SK-N-SH (cell line): ENCODE results near the gene MRPL54. TPM values are rescaled to one million over a fixed set of nuclear protein-coding genes. Genes with fewer than 3 reads are reported as not detected.

Source experiments
- CTCF ChIA-PET: fragments of 300-600, 350-600 bp; formaldehyde crosslinking; extraction: SDS; loops from one replicate; lab custom pipeline; 2021; lab: Yijun Ruan, JAX
- POLR2A ChIA-PET: fragments of 350-600 bp; sonication (Branson Sonifier 250); formaldehyde crosslinking; extraction: SDS; loops from one replicate; lab custom pipeline; 2020; ENCODE audit warnings: antibody characterized with exemption, inconsistent platforms; lab: Yijun Ruan, JAX
- DNase-seq: peaks from one replicate; pipeline ENCODE4 v3.0.0; 2012
- H2AFZ ChIP-seq: fragments of 200-600 bp; sonication (generic); 2 replicates; pipeline ENCODE4 v1.8.1; 2016; ENCODE audit warnings: antibody characterized with exemption, mild to moderate bottlenecking, low read depth
- H3F3A ChIP-seq: fragments of 200-600 bp; sonication (generic); replicated peaks from 2 replicates; pipeline ENCODE3; 2016; ENCODE audit warnings: antibody characterized with exemption, mild to moderate bottlenecking; ENCODE audit not compliant: insufficient read depth
- H3K27ac ChIP-seq, 2 experiments: fragments of 200-500 bp in 1 of 2; fragments of 200-600 bp in 1 of 2; sonication (Bioruptor generic) in 1 of 2; sonication (generic), shearing (Covaris generic) in 1 of 2; 2 replicates each; pipeline versions ENCODE4 v1.5.1 to v1.6.1; 2014 to 2016; ENCODE audit warnings: low read depth in 2 of 2, inconsistent platforms in 1 of 2, low read length in 1 of 2, mild to moderate bottlenecking in 1 of 2, mixed read lengths in 1 of 2
- H3K27me3 ChIP-seq: fragments of 200-600 bp; sonication (generic), shearing (Covaris generic); 2 replicates; pipeline ENCODE4 v1.6.1; 2016; ENCODE audit warnings: mixed run types; ENCODE audit not compliant: insufficient read depth
- H3K36me3 ChIP-seq, 2 experiments: fragments of 200-500 bp in 1 of 2; fragments of 200-600 bp in 1 of 2; sonication (Bioruptor generic) in 1 of 2; sonication (generic) in 1 of 2; replicated peaks in 1 of 2; 2 replicates each; pipeline versions ENCODE3 to v1.5.1; 2014 to 2016; ENCODE audit warnings: low read length in 1 of 2, mild to moderate bottlenecking in 1 of 2; ENCODE audit not compliant: insufficient read depth in 2 of 2, control insufficient read depth in 1 of 2
- H3K4me1 ChIP-seq, 2 experiments: fragments of 200-500 bp in 1 of 2; fragments of 200-600 bp in 1 of 2; sonication (Bioruptor generic) in 1 of 2; sonication (generic), shearing (Covaris generic) in 1 of 2; 2 replicates each; pipeline versions ENCODE4 v1.5.1 to v1.6.1; 2014 to 2016; ENCODE audit warnings: low read depth in 1 of 2, low read length in 1 of 2, mixed run types in 1 of 2; ENCODE audit not compliant: insufficient read depth in 2 of 2, control insufficient read depth in 1 of 2
- H3K4me2 ChIP-seq: fragments of 200-600 bp; sonication (generic), shearing (Covaris generic); 2 replicates; pipeline ENCODE4 v1.6.1; 2017; ENCODE audit warnings: mixed run types
- H3K4me3 ChIP-seq, 2 experiments: fragments of 200-500 bp in 1 of 2; fragments of 200-600 bp in 1 of 2; sonication (Bioruptor generic) in 1 of 2; sonication (generic), shearing (Covaris generic) in 1 of 2; 2 replicates each; pipeline versions ENCODE4 v1.5.1 to v1.8.1; 2014 to 2016; ENCODE audit warnings: low read depth in 2 of 2, inconsistent platforms in 1 of 2, low read length in 1 of 2, mild to moderate bottlenecking in 1 of 2, mixed read lengths in 1 of 2, moderate library complexity in 1 of 2
- H3K79me2 ChIP-seq: fragments of 200-600 bp; sonication (generic); 2 replicates; pipeline ENCODE4 v1.8.1; 2017; ENCODE audit warnings: mild to moderate bottlenecking; ENCODE audit not compliant: insufficient read depth
- H3K9ac ChIP-seq: fragments of 200-600 bp; sonication (generic); 2 replicates; pipeline ENCODE4 v1.6.1; 2017; ENCODE audit warnings: mixed run types
- H3K9me2 ChIP-seq: fragments of 200-600 bp; sonication (generic); 2 replicates; pipeline ENCODE4 v1.6.1; 2017; ENCODE audit warnings: mixed run types
- H3K9me3 ChIP-seq: fragments of 200-600 bp; sonication (generic); 2 replicates; pipeline ENCODE4 v1.6.1; 2017; ENCODE audit warnings: mixed run types, mild to moderate bottlenecking, moderate library complexity
- H4K20me1 ChIP-seq: fragments of 200-600 bp; sonication (generic); 2 replicates; pipeline ENCODE4 v1.6.1; 2017; ENCODE audit warnings: mild to moderate bottlenecking, mixed run types; ENCODE audit not compliant: insufficient read depth
- EZH2phosphoT487 ChIP-seq: fragments of 200-600 bp; sonication (generic); IDR thresholded peaks from 2 replicates; pipeline ENCODE4 v1.6.1; 2017; ENCODE audit warnings: low read depth, mixed run types, mild to moderate bottlenecking, antibody characterized with exemption, moderate library complexity, borderline replicate concordance
- FOXM1 ChIP-seq: IDR thresholded peaks from 2 replicates; pipeline ENCODE4 v1.4.0; 2012; ENCODE audit warnings: low read depth, mild to moderate bottlenecking
- MAX ChIP-seq: IDR thresholded peaks from 2 replicates; pipeline ENCODE4 v1.4.0; 2012; ENCODE audit warnings: low read depth
- MEF2A ChIP-seq: IDR thresholded peaks from 2 replicates; pipeline ENCODE4 v1.4.0; 2012; ENCODE audit warnings: low read depth, borderline replicate concordance
- MXI1 ChIP-seq: IDR thresholded peaks from 2 replicates; pipeline ENCODE4 v1.6.1; 2012; ENCODE audit warnings: mild to moderate bottlenecking, low read depth, low read length, improper control_type of control experiment
- NFIC ChIP-seq: IDR thresholded peaks from 2 replicates; pipeline ENCODE4 v1.4.0; 2012; ENCODE audit warnings: borderline replicate concordance
- POLR2AphosphoS5 ChIP-seq: IDR thresholded peaks from 2 replicates; pipeline ENCODE4 v1.6.1; 2012; ENCODE audit warnings: low read depth, low read length
- RAD21 ChIP-seq: IDR thresholded peaks from 2 replicates; pipeline ENCODE4 v1.6.1; 2012; ENCODE audit warnings: mild to moderate bottlenecking, low read length
- RCOR1 ChIP-seq: fragments of 150-350 bp; IDR thresholded peaks from 2 replicates; pipeline ENCODE4 v1.6.1; 2017; ENCODE audit warnings: antibody characterized with exemption, low read length
- REST ChIP-seq: IDR thresholded peaks from 2 replicates; pipeline ENCODE4 v1.6.1; 2012; ENCODE audit warnings: mild to moderate bottlenecking, low read depth, low read length, moderate library complexity
- RFX5 ChIP-seq: IDR thresholded peaks from 2 replicates; pipeline ENCODE4 v1.6.1; 2012; ENCODE audit warnings: mild to moderate bottlenecking, improper control_type of control experiment, low read length
- SIN3A ChIP-seq: IDR thresholded peaks from 2 replicates; pipeline ENCODE4 v1.6.1; 2012; ENCODE audit warnings: low read depth, mild to moderate bottlenecking, low read length, moderate library complexity, borderline replicate concordance
- USF1 ChIP-seq: IDR thresholded peaks from 2 replicates; pipeline ENCODE4 v1.4.0; 2012; ENCODE audit warnings: low read depth, borderline replicate concordance
- YY1 ChIP-seq: IDR thresholded peaks from 2 replicates; pipeline ENCODE4 v1.4.0; 2012; ENCODE audit warnings: low read depth, mild to moderate bottlenecking
- WGBS: methylation state at CpG from one replicate; pipeline ENCODE4 v1.1.6; 2017; ENCODE audit warnings: low lambda C conversion rate; 5-methylcytosine and 5-hydroxymethylcytosine counted together
- polyA plus RNA-seq, 3 experiments: library from polyadenylated mRNA; depleted of rRNA; stranded (reverse); fragments of >200 nt; gene quantifications; 2 replicates each; pipeline ENCODE4 v1.2.3, GENCODE V29; 2012

Gene MRPL54
- polyA plus RNA-seq, 1 of the 3 experiments (the other 2 are of a cell fraction): 125 TPM

- Histone ChIP-seq H3K4me3 (no peak overlapping the region), H3K36me3 (no peaks in the 10 kb centered on the region), H3F3A (no peaks in the 10 kb centered on the region)
- no peak for DNase-seq
- TF ChIP-seq MXI1 (no peak), RAD21 (no peak), RFX5 (no peak), REST (no peak), YY1 (no peak), MEF2A (no peak), POLR2AphosphoS5 (no peak)
- TF ChIP-seq, all 33 proteins: peak for 0
- Histone ChIP-seq H3K9ac (no peak overlapping the region), H3K27ac (no peak overlapping the region), H4K20me1 (no peaks in the 10 kb centered on the region), H2AFZ (no peak overlapping the region), H3K27me3 (peaks cover 48% of the 10 kb centered on the region), H3K79me2 (no peaks in the 10 kb centered on the region), H3K4me1 (no peaks in the 10 kb centered on the region; a peak in 1 of 4 replicates), H3K9me3 (peaks cover 9% of the 10 kb centered on the region), H3K9me2 (no peaks in the 10 kb centered on the region), H3K4me2 (no peak overlapping the region)
- POLR2A ChIA-PET: no interaction called here
- CTCF ChIA-PET: interaction anchor here (0.6 to 2.9 kb wide), 4 partner anchors 20 to 41 kb away, joined by 3 to 10 read pairs (median 3); partner anchors contain the start of gene APBA3
- WGBS: 44% methylated on average over 8 of the region's 9 CpGs
These were observed 18.4 kb downstream of the MRPL54 start for GRCh38 chr19:3780786-3781304.

GRCh38 chr19:3781603-3782002 is 19.1 kb downstream of the MRPL54 start:
- 59% methylated on average over 2 of the region's 2 CpGs for WGBS
- no peak overlapping the region for H3K27ac ChIP-seq
- peaks cover 9% of the 10 kb centered on the region for H3K9me3 ChIP-seq
- H3K27me3 ChIP-seq: peaks cover 48% of the 10 kb centered on the region
- H2AFZ ChIP-seq: no peak overlapping the region
- H3K36me3 ChIP-seq: no peaks in the 10 kb centered on the region
- no peak overlapping the region for H3K9ac ChIP-seq
- POLR2A ChIA-PET: no interaction called here
- no peak for TF ChIP-seq POLR2AphosphoS5
- no peak for TF ChIP-seq SIN3A
- TF ChIP-seq NFIC: no peak
- TF ChIP-seq FOXM1: no peak
- TF ChIP-seq USF1: no peak
- TF ChIP-seq MAX: no peak
- no peak for TF ChIP-seq EZH2phosphoT487
- no peak for TF ChIP-seq RFX5
- TF ChIP-seq RCOR1: no peak
- no peaks in the 10 kb centered on the region for H3F3A ChIP-seq
- no peak for DNase-seq
- no peak overlapping the region for H3K4me2 ChIP-seq
- no peaks in the 10 kb centered on the region for H3K79me2 ChIP-seq
- no peaks in the 10 kb centered on the region; a peak in 1 of 4 replicates for H3K4me1 ChIP-seq
- no peaks in the 10 kb centered on the region for H3K9me2 ChIP-seq
- no peak overlapping the region; a peak in 1 of 4 replicates for H3K4me3 ChIP-seq
- CTCF ChIA-PET: interaction anchor here (1.1 to 2.9 kb wide), 3 partner anchors 39 to 67 kb away, joined by 3 to 10 read pairs (median 3); no protein-coding TSS in a partner anchor
- H4K20me1 ChIP-seq: no peaks in the 10 kb centered on the region
